Measurements from ENCODE around the gene BLNK.

DNA sequence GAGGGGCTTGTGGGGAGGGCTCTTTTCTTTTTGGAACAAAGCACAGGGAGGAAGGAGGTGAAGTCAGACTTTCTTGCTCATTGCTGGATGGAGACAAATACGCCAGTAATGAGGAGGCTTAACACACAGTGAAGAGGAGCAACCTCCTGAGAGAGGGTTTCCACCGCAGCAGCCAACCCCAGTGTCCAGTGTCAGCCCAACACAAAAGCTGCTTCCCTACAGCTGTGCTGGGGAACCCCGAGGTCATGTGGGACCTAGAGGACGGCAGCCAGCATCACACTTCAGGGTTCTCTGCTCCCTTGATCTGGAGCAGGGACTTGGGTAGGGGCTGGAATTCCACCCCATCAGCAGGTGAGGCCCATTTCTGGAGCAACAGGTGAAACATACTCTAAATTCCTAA, 7.7 kb downstream of the BLNK start:
- TF ChIP-seq, protein P1, sequence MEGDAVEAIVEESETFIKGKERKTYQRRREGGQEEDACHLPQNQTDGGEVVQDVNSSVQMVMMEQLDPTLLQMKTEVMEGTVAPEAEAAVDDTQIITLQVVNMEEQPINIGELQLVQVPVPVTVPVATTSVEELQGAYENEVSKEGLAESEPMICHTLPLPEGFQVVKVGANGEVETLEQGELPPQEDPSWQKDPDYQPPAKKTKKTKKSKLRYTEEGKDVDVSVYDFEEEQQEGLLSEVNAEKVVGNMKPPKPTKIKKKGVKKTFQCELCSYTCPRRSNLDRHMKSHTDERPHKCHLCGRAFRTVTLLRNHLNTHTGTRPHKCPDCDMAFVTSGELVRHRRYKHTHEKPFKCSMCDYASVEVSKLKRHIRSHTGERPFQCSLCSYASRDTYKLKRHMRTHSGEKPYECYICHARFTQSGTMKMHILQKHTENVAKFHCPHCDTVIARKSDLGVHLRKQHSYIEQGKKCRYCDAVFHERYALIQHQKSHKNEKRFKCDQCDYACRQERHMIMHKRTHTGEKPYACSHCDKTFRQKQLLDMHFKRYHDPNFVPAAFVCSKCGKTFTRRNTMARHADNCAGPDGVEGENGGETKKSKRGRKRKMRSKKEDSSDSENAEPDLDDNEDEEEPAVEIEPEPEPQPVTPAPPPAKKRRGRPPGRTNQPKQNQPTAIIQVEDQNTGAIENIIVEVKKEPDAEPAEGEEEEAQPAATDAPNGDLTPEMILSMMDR (conservative IDR thresholded peaks at IDR 0.05): no peak
- TF ChIP-seq EZH2 (IDR thresholded peaks at IDR 0.05; ENCODE audit: low read depth): no peak
